Measurements from ENCODE around the gene ELP1. TPM values are rescaled to one million over a fixed set of nuclear protein-coding genes. Genes with fewer than 3 reads are reported as not detected.

The ELP1 gene
- polyA plus RNA-seq, 2 of the 4 experiments (the other 2 are of a cell fraction): 25.4 to 35.8 TPM

- TF ChIP-seq BHLHE40 (IDR thresholded peaks at IDR 0.05; ENCODE audit: low read depth, low read length) (no peak), ZC3H11A (IDR thresholded peaks at IDR 0.05) (no peak), SREBF2 (IDR thresholded peaks at IDR 0.05) (no peak), JUNB (IDR thresholded peaks at IDR 0.05) (no peak), ZSCAN20 (CRISPR knock-in tag; IDR thresholded peaks at IDR 0.05) (no peak), HEYL (CRISPR knock-in tag; IDR thresholded peaks at IDR 0.05) (no peak)
These were observed 650 bp downstream of the ELP1 start (continued) for GRCh38 chr9:108933231-108933717.

- no peak overlapping the region for H3K27ac ChIP-seq
- no peaks in the 10 kb centered on the region for H3K9me3 ChIP-seq
- H3K4me3 ChIP-seq: no peak overlapping the region
- no peak overlapping the region for H3K4me2 ChIP-seq
- no peak for DNase-seq (ENCODE audit: low read depth in 1 of 2, low spot score in 1 of 2)
- TF ChIP-seq NR3C1 (IDR thresholded peaks at IDR 0.05): no peak
- no peak for TF ChIP-seq REST (IDR thresholded peaks at IDR 0.05)
- no peak for TF ChIP-seq RCOR1 (IDR thresholded peaks at IDR 0.05; ENCODE audit: low read depth, low read length)
- no peak for TF ChIP-seq KDM5A (IDR thresholded peaks at IDR 0.05)
- no peak for TF ChIP-seq SMC3 (IDR thresholded peaks at IDR 0.05)
- no peak for TF ChIP-seq NPAS2 (CRISPR knock-in tag; IDR thresholded peaks at IDR 0.05; ENCODE audit: borderline replicate concordance)
- TF ChIP-seq KDM1A (IDR thresholded peaks at IDR 0.05; ENCODE audit: low read depth): no peak
- TF ChIP-seq CBX8 (IDR thresholded peaks at IDR 0.05): no peak
- TF ChIP-seq POLR2A (IDR thresholded peaks at IDR 0.05; ENCODE audit: low read length): no peak
- no peak for TF ChIP-seq SREBF2 (IDR thresholded peaks at IDR 0.05)
- no peak for TF ChIP-seq CHD4 (IDR thresholded peaks at IDR 0.05; ENCODE audit: borderline replicate concordance)
- TF ChIP-seq HOXB13 (CRISPR knock-in tag; IDR thresholded peaks at IDR 0.05; ENCODE audit: low read depth): no peak
- TF ChIP-seq CTCF (IDR thresholded peaks at IDR 0.05): no peak
- TF ChIP-seq CHD2 (IDR thresholded peaks at IDR 0.05; ENCODE audit: low read length, partially characterized antibody): no peak
- ATAC-seq: no peak
- WGBS (ENCODE audit: missing lambda C conversion rate): 91% methylated on average over 2 of the region's 2 CpGs
- ChIA-PET CTCF (interaction anchor here (0.6 kb wide), 1 partner anchor 19 kb away, joined by 3 read pairs; no protein-coding TSS in a partner anchor), POLR2A (no interaction called here)
- H3K4me1 ChIP-seq: peaks cover 6% of the 10 kb centered on the region; the same call in 2 of the 3 replicates
- FAIRE-seq: no peak
These were observed 5.5 kb downstream of the ELP1 start for GRCh38 chr9:108928386-108928785.

GRCh38 chr9:108924466-108924865 lies 9.5 kb downstream of the ELP1 start:
- no peaks in the 10 kb centered on the region for H3K4me1 ChIP-seq
- ATAC-seq (no peak), DNase-seq (ENCODE audit: low read depth in 1 of 2, low spot score in 1 of 2) (no peak), FAIRE-seq (no peak)
- no peaks in the 10 kb centered on the region for H3K9me3 ChIP-seq
- POLR2A ChIA-PET: no interaction called here
- CTCF ChIA-PET: no interaction called here
- no peak overlapping the region for H3K4me2 ChIP-seq
- H3K27ac ChIP-seq: no peak overlapping the region
- H3K4me3 ChIP-seq: no peak overlapping the region
- TF ChIP-seq CHD2 (IDR thresholded peaks at IDR 0.05; ENCODE audit: low read length, partially characterized antibody) (no peak), KDM1A (IDR thresholded peaks at IDR 0.05; ENCODE audit: low read depth) (no peak), ZC3H11A (IDR thresholded peaks at IDR 0.05) (no peak), SREBF2 (IDR thresholded peaks at IDR 0.05) (no peak), ESRRA (IDR thresholded peaks at IDR 0.05; ENCODE audit: borderline replicate concordance, low read length) (no peak), HOXB13 (CRISPR knock-in tag; IDR thresholded peaks at IDR 0.05; ENCODE audit: low read depth) (no peak), ZSCAN20 (CRISPR knock-in tag; IDR thresholded peaks at IDR 0.05) (no peak), HEYL (CRISPR knock-in tag; IDR thresholded peaks at IDR 0.05) (no peak), CBX8 (IDR thresholded peaks at IDR 0.05) (no peak), POLR2AphosphoS2 (conservative IDR thresholded peaks at IDR 0.05; ENCODE audit: low read length) (no peak), MAX (IDR thresholded peaks at IDR 0.05) (no peak), EHF (CRISPR knock-in tag; IDR thresholded peaks at IDR 0.05) (no peak), ZFP36 (IDR thresholded peaks at IDR 0.05; ENCODE audit: borderline replicate concordance, partially characterized antibody) (no peak), FOSL2 (IDR thresholded peaks at IDR 0.05) (no peak), FOSL2 (CRISPR knock-in tag; IDR thresholded peaks at IDR 0.05) (no peak), REST (IDR thresholded peaks at IDR 0.05) (no peak), RARB (CRISPR knock-in tag; IDR thresholded peaks at IDR 0.05) (no peak), MAZ (IDR thresholded peaks at IDR 0.05; ENCODE audit: borderline replicate concordance, low read depth, low read length) (no peak)
